HTR-8/SVneo (cell line): ENCODE measurements around the gene SSU72.
A peak's percentile ranks its signal among the peaks of the same experiment; 100 is the strongest.

ENCODE experiments used
- DNase-seq: peaks from one replicate; pipeline ENCODE4 v3.0.0; 2011; ENCODE audit warnings: low spot score, mixed read lengths; ENCODE audit not compliant: insufficient read length
- FAIRE-seq: peaks from 2 replicates; lab custom pipeline; 2011; peaks lifted over from hg19 to GRCh38; lab: Jason Lieb, UNC

The SSU72 gene

DNA sequence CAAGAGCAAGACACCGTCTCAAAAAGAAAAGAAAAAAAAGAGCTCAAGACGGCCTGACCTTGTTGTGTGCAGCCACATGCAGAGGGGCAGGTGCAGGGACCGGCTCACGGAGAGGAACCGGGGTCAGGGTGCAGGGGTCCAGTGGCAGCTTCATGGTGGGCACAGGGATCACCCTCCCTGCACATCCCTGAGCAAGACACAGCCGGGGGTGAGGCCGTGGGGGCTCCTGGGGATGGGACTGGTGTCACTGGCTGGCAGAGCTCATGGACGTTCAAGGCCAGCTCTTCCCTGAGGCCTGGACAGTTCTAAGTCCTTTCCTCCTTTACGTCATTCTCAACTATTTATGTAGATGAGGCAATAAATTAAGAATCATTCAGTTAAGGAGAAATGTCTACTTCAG is 27.7 kb downstream of the SSU72 start:
- no peak for FAIRE-seq

DNA sequence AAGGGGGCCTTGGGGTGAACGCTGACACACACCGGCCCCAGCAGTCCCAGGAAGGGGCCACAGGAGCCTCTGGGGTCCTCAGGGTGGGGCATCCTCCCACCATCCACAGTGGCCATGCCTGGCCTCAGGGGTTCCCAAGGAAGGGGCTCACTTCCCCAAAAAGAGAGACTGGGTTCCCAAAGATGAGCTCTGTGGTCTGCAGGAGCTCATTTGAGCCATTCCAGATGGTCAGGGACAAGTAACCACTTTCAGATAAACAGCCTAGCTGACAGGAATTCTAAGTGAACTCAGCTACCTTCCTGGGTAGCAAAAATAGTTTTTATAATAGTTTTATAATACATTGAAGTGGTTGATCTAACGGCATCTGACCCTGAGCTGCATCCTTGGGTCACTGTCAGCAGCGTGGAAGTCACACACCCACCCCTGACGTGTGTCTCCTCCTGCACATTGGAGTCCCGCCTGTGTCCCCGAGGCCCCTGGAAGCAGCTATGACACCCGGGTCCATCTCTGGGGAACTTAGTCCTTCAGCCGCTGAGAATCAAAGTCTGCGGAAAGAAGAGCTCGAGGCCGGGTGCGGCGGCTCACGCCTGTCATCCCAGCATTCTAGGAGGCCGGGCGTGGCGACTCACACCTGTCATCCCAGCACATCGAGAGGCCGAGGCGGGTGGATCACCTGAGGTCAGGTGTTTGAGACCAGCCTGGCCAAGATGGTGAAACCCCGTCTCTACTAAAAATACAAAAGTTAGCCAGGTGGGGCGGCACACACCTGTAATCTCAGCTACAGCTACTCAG is 28.5 kb downstream of the SSU72 start:
- DNase-seq (no peak), FAIRE-seq (no peak)

More for the DNA sequence above, 27.7 kb downstream of the SSU72 start:
- no peak for DNase-seq

DNA sequence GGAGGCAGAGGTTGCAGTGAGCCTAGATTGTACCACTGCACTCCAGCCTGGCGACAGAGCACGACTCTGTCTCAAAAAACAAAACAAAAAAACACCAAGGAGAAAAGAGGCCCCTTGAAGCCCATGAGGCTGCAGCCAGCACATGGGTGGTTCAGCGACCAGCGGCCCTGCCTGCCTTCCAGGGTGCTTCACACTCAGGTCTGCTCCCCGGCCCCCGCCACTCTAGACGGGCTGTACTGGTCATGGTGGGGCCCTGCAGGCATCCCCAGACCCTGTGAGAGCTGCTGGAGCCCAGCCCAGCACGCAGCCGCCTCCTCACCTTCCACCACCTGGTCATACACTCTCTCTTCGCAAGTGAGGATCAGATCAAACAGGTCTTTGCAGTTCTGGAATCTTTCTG is 30.1 kb downstream of the SSU72 start:
- DNase-seq (no peak), FAIRE-seq (no peak)

DNA sequence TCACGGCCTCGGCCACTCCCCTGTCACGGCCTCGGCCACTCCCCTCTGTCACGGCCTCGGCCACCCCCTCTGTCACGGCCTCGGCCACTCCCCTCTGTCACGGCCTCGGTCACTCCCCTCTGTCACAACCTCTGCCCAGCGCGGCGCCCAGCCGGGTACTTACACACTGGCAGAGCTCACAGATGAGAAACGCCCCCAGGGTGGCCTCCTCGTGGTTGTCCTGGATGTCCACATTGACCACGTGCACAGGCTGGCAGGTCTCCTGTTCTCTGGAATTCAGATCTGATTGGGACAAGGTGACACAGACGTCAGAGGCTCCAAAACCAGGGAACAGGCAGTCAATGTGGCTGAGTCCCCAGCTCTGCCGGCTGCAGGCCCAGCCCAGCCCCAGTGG is 31.0 kb downstream of the SSU72 start:
- DNase-seq: no peak
- FAIRE-seq: no peak

DNA sequence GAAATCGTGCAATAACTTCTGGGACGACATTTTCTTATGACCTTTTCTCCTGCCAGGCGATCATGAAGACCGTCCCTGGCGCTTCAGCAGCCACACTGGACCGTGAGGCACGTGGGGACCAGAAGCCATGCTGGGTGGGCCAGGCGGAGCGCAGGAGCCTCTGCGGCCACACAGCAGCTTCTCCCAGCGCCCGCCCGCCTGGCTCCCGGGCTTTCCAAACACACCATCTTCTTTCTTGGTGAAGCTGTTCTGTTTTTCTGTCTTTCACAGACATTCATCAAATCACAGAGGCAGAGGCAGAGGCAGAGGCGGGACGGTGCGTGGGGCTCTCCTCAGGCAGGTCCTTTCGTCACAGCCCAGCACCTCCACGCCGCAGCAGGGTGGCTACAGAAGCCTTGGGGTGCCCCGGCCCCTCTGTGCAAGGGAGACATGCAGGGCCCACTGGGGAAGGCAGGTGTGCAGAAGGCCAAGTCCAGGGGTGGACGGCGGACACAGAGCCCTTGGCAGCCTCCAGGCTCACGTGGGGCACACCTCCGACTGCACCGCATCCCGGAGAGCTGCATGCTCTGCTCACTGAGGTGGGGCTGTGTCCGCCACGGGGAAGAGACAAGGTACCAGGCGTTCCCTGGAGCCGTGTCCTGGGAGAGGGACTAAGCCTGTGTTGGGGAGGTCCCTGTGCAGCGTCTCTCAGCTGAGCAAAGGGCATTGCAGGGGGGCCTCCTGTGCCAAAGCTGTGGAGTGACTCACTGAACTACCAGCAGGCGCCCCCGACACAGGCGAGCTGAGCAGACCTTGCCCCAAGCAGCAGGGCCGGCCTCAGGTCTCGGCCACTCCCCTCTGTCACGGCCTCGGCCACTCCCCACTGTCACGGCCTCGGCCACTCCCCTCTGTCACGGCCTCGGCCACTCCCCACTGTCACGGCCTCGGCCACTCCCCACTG is 31.6 kb downstream of the SSU72 start:
- no peak for FAIRE-seq
- no peak for DNase-seq

DNA sequence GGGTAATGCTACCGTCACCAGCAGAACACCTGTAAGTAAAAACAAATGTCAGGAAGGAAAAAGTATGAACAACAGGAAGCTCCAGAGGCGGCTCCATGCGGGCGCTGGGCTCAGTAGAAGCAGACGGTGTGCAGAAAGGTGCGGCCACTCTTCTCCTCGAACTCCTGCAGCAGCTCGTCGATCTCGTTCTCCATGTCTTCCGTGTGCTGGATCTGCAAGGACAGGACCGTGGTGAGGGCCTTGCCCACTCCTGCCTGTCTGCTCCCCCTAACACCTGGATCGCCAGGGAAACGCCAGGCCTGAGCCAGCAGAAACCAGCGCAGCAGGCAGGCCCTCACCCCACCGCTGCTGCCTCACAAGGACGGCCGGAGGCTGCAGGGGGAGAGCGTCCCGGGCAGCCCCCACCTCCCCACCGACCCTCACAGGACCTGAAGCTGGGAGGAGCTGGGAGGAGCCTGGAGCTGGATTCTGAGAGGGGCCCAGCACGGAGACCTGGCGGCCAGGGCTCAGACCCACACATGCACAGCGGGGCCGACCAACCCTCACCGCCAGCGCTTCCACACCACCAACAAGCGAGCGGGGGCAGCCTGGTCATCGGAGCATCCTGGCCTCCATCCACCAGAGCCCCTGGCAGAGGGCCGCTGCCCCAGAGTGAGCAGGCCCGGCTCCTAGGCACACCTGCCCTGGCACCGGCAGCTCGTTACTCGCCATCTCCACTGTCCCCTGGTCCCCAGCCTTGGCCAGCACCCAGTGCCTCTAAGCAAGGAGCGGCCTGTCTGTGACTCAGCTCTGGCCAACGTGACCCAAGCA is 32.5 kb downstream of the SSU72 start:
- DNase-seq (no peak), FAIRE-seq (no peak)

DNA sequence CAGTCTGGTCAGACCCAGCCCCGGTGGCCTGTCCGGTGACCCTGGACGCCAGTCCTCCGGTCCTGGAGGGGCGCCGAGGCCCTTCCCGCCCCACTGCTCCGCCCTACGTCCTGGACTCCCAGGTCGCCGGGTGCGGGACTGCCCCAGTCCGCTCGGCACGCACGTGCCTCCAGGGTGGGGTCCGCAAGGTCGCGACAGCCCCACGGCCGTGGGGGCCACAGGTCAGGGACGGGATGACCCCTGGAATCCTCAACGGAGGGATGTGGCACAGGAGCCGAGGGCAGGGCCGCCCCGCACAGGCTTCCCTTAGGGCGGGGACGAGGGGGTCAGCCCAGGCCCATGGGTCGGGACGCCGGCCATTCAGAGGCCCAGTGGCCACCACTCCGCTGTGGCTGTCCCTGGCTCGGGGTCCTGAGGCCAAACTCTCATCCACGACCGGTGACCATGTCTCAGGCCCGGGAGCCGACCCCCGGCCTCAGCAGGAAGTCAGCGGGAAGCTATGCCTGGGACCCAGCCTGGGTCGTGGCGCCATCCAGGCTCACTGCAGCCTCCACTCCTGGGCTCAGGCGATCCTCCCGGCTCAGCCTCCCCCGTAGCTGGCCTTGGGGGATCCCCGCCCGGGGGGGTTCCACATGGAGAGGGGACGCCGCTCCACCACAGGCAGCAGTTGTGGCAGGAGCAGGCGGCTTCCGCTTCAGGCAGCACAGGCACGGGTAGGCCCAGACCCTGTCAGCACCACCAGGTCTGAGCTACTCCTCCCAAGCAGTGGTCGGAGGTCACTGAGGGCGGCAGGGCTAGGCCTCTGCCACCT is 33.6 kb downstream of the SSU72 start:
- no peak for FAIRE-seq
- DNase-seq: no peak

DNA sequence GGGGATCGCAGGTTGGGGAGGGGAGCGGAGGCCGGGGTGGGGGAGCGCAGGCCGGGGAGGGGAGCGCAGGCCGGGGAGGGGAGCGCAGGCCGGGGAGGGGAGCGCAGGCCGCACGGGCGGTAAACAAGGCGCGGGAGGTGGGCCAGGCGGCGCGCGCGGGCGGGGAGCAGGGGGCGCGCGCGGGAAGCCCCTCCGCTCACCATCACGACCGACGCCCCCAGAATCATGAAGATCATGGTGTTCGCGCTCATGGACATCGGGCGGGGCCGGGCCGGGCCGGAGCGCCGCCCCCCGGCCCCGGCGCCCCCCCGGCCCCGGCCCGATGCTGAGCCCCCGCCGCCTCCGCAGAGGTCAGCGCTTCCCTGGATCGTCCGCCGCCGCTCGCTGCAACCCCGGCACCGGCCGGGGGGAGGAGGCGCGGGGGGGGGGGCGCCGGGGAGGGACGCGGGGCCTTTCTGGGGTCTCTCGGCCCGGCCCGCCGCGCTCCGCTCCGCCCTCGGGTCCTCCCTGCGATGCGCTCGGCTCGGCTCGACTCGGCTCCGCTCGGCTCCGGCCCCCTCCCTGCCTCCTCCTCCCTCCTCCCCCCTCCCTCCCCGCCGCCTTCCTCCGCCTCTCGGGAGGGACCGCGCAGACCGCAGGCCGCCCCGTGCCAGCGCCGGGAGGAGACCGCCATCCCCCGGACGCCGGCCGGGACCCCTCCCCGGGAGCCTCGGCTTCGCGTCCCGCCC is 34.4 kb downstream of the SSU72 start, which contains the start of gene TMEM240:
TSS of gene TMEM240 (minus strand) at position 535 of the 728 bp plus-strand sequence. CDS start at position 257, 278 bp downstream.
- DNase-seq (peak; percentile 72), FAIRE-seq (peak; percentile 4)

DNA sequence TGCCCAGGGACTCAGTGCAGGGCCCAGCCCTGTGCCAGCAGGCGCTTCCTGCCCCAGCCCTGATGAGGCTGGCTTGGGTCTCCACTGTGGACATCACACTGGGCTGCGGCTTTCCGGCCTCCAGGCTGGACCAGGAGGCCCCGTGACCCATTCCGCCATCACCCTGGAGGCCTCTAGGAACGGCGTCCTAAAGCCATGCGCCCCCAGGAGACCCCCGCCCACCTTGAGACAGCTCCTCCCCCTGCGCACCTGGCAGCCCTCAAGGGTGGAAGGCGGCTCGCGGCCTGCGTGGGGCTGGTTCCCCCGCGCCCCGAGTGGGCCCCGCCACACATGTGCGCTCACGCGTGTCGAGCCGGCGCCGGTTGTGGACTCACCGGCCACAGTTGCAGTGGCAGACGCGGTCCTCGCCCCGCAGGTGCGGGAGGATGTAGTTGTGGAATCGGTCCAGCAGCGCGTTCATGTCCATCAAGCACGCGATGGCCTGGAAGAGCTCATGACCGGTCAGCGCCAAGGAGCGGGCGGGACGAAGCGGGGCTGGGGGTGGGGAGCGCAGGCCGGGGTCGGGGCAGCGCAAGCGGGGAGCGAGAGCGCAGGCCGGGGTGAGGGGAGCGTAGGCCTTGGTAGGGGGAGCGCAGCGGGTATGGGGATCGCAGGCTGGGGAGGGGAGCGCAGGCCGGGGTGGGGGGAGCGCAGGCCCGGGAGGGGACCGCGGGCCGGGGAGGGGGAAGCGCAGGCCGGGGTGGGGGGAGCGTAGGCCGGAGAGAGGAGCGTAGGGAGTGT is 35.2 kb downstream of the SSU72 start:
- peak; percentile 69 for FAIRE-seq

DNA sequence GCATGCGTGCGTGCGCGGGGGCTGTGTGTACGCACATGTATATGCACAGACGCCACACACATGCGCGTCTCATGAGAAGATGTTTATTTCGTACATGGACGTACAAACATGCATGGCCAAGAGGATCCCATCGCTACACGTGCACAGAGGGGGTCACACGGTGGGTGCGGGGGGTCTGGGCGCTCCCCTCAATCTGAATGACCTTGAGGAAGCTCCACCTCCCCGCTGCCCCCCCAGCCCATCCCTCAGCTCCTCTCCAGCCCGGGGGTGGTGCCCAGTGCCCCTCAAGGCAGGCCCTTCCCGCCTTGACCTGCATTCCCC is 35.7 kb downstream of the SSU72 start:
- FAIRE-seq (no peak), DNase-seq (no peak)

More for the DNA sequence above, 35.2 kb downstream of the SSU72 start:
- peak; percentile 19 for DNase-seq

DNA sequence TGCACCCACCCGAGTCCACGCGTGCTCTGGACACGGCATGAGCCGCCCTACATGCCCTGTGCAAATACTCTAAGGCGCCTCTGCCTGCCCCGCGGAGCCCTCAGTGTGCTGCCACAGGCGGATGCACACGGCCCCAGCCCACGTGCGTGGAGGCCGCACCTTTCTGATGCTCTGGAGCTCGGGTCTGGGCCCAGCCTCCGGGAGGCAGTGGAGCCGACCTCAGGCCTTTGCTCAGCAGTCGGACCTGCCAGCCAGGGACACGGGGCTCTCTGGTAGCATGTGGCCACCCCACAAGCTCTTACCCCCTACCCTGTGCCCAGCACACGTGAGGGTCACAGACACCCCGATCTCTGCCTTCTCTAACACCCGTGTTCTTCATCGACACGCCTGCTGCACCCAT is 36.3 kb downstream of the SSU72 start:
- no peak for FAIRE-seq
- no peak for DNase-seq

DNA sequence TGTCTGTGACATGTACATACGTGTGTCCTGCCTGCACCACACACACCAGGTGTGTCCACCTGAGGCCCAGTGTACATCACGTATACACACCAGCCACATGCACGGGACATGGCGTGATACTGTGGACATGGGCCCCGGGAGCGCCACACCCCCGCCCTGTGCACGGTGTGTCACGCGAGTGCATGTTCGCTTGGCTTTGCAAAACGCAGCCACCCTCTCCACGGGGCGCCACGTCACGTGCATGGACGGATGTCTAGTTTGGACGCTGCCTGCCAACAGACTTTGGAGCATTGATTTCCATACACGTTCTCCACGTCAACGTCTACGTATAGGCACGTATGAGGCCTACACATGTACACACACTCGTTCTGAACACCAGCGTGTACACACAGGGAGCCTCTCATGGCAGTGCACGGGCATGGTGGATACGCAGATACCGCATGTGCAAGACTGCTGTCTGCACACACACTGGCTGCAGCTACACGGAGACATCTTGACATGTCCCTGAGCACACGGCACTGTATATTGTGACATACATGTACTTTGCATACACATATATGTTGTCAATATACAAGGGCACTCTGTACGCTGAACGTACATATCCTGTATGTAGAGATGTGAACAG is 36.9 kb downstream of the SSU72 start:
- DNase-seq (no peak), FAIRE-seq (peak; percentile 72)

DNA sequence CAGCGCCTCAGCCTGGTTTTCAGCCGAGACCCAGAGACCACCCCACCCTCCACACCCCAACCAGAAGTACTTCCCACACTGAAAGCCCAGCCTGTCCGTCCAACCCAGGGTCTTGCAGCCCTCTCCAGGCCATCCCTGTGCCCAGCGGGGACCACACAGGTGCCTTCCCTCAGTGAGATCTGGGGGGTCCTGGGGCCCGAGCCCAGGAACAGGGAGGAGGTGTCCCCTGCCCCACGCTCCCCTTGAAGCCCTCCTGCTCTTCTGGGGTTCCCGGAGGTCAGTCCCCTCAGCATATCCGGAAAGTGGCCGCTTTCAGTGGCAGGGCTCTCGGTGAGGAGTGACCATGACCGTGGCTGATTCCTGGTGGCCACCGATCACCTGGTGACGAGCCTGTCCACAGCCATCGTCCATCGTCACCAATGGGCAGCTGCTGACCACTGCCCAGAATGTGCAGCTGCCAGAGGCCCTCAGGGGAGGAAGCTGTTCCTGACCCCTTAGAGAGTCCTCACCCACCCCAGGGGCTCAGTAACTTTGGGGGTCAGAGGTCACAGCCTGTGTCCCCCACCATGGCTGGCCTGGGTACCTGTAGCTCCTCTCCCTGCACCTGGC is 37.6 kb downstream of the SSU72 start:
- no peak for FAIRE-seq
- no peak for DNase-seq

DNA sequence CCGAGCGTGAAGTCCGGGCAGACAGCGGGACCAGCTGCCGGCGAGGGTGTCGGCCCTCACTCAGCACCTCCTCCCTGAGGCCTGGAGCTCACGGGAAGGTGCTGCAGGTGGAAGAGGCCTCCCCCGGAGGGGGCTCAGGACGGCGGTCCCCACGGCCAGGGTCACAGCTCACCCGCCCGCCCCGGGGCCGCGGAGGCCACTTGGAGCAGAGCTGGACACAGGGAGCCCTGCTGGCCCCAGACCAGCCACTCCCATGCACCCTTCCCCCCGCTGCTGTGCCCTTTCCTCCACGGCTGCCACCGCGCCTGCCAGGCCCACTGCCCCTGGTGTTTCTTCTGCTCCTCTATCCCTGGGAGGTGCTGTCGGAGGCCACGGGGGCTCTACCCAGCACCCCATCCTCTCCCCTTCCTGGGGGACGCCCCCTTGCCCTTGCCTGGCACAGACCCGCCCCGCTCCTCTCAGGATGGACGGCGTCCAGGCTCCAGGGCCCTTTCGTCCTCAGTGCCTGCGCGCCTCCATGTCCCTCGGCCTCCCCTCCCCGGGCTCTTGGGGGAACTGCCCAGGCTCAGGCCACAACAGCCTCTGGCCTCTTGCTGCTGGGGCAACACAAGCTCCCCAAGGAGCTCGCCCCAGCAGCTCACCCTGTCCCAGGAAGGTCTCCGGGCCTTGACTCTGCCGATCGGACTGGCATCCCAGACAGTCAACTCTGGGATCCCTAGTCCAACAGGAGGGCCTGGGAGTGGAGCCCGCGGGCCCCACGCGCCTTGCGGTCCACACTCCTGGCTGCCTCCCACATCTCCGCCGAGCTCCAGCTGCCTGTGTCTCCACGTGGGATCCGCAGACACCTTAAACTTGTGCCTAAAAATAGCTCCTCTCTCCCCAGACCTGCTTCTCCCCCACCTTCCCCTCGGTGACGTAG is 38.4 kb downstream of the SSU72 start:
- DNase-seq (no peak), FAIRE-seq (no peak)

DNA sequence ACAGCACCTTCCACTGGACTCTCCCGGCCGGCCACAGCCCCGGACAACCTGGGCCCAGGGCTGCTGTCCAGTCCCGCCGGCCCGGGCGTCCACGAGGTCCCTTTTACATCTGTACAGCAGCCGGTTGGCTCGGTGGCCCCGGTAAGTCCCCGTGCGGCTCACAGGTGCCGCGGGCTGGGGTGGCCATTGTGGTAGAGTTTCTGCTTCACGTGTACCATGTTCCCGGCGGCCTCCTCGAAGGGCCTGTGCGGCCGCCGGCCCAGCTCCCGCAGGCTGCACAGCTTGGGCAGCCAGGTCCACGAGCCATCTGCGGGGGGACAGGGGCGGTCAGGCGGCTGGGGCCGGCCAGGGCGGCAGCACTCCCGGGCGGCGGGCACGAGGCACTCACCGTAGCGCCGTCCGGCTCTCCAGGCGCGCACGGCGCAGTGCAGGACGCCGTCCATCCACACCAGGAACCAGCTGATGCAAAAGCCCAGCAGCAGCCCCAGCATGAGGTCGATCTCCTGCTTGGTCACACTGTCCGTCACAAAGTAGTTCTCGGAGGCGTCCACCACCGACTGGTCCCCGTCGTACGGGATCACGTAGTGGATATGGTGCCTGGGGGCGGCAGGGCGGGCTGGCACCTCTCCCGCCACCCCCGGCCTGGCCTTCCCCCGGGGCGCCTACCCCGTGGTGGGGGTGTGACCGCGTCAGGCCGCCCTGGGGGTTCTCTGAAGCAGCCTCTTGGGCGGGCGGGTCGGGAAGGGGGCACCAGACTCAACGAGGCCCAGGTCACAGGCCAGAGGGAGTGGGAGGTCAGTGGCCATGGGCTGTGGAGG is 39.3 kb downstream of the SSU72 start:
- no peak for FAIRE-seq
- DNase-seq: no peak
